ENCODE data around the gene RFESD.

GRCh38 chr5:95609711-95610110 lies 36.9 kb upstream of the RFESD start:
- TF ChIP-seq, protein P1, sequence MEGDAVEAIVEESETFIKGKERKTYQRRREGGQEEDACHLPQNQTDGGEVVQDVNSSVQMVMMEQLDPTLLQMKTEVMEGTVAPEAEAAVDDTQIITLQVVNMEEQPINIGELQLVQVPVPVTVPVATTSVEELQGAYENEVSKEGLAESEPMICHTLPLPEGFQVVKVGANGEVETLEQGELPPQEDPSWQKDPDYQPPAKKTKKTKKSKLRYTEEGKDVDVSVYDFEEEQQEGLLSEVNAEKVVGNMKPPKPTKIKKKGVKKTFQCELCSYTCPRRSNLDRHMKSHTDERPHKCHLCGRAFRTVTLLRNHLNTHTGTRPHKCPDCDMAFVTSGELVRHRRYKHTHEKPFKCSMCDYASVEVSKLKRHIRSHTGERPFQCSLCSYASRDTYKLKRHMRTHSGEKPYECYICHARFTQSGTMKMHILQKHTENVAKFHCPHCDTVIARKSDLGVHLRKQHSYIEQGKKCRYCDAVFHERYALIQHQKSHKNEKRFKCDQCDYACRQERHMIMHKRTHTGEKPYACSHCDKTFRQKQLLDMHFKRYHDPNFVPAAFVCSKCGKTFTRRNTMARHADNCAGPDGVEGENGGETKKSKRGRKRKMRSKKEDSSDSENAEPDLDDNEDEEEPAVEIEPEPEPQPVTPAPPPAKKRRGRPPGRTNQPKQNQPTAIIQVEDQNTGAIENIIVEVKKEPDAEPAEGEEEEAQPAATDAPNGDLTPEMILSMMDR (IDR thresholded peaks at IDR 0.05; ENCODE audit: low read depth, low read length) = no peak
- no peak for TF ChIP-seq EZH2phosphoT487 (IDR thresholded peaks at IDR 0.05; ENCODE audit: low read depth)
